Measurements from ENCODE around the gene ARG2. TPM values are rescaled to one million over a fixed set of nuclear protein-coding genes. Genes with fewer than 3 reads are reported as not detected.
"Not testable (repeated sequence)": the region's sequence is repeated elsewhere in the genome, so short reads cannot be mapped to it uniquely, and the experiment has no call there.

The ARG2 gene
- total RNA-seq, 1 experiment from 2014 or later = 35.2 TPM

DNA sequence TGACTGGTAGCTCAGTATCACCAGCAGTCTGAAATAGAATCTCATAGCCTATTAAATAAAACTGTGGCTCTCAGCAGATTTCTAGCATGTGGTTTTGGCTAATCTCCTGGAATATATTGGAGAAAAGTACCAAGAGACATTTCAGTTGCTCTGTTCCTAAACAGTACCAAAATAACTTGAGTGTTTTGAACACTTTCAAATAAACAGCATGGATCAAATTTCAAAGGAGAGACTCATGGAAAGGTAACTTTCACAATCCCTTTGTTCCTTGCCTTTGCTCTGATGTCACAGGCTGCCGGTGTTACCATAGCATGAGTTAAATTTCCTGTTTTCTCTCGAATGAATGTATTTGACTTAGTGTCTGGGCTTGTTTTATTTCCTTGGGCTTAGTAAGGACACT is 3.4 kb downstream of the ARG2 start:
- H4K8ac ChIP-seq (replicated peaks; ENCODE audit: insufficient read length, low read depth, low read length) = no peak overlapping the region
- H2BK5ac ChIP-seq (ENCODE audit: insufficient read length, low read length) = no peak overlapping the region
- no peak overlapping the region for H3K4ac ChIP-seq (ENCODE audit: low read depth, low read length)
- no peaks in the 10 kb centered on the region for H3K79me2 ChIP-seq (ENCODE audit: insufficient read depth, low read length)
- H4K91ac ChIP-seq (ENCODE audit: insufficient read length, low read depth, low read length) = no peak overlapping the region
- no peak overlapping the region for H2AFZ ChIP-seq (ENCODE audit: low read length)
- Mint-ChIP-seq H3K4me1 (peaks cover 23 to 30% of the 10 kb centered on the region in 2 experiments), H3K27me3 (ENCODE audit: low read depth) (peaks cover 14% of the 10 kb centered on the region), H3K36me3 (ENCODE audit: insufficient read depth in 1 of 3, low read depth in 3 of 3) (peaks cover 22 to 26% (median 23%) of the 10 kb centered on the region in 3 experiments), H3K27ac (peak overlapping the region in 1 of 3 experiments; percentile 73; a peak in 1 of 7 replicates), H3K4me3 (no peak overlapping the region), H3K9me3 (no peaks in the 10 kb centered on the region; a peak in 2 of 5 replicates)
- TF ChIP-seq, protein P1, sequence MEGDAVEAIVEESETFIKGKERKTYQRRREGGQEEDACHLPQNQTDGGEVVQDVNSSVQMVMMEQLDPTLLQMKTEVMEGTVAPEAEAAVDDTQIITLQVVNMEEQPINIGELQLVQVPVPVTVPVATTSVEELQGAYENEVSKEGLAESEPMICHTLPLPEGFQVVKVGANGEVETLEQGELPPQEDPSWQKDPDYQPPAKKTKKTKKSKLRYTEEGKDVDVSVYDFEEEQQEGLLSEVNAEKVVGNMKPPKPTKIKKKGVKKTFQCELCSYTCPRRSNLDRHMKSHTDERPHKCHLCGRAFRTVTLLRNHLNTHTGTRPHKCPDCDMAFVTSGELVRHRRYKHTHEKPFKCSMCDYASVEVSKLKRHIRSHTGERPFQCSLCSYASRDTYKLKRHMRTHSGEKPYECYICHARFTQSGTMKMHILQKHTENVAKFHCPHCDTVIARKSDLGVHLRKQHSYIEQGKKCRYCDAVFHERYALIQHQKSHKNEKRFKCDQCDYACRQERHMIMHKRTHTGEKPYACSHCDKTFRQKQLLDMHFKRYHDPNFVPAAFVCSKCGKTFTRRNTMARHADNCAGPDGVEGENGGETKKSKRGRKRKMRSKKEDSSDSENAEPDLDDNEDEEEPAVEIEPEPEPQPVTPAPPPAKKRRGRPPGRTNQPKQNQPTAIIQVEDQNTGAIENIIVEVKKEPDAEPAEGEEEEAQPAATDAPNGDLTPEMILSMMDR (conservative IDR thresholded peaks at IDR 0.05) = no peak
- no peaks in the 10 kb centered on the region for H3K9me3 ChIP-seq (ENCODE audit: control insufficient read depth, low read depth, low read length)
- H3K18ac ChIP-seq (ENCODE audit: insufficient read length, low read depth, low read length) = no peak overlapping the region
- no CpG with 5 or more reads among the region's 2 CpGs for WGBS (ENCODE audit: extremely low coverage, insufficient read length, low lambda C conversion rate)
- no peak overlapping the region for H4K5ac ChIP-seq (ENCODE audit: insufficient read length, low read depth, low read length)
- no peak overlapping the region for H2BK15ac ChIP-seq (ENCODE audit: low read depth, low read length)
- H3K56ac ChIP-seq (ENCODE audit: insufficient read length, low read depth, low read length) = no peak overlapping the region
- H3K23ac ChIP-seq (ENCODE audit: insufficient read length, low read depth, low read length) = no peak overlapping the region
- H3T11ph ChIP-seq (ENCODE audit: low read length) = no peak overlapping the region
- H4K20me1 ChIP-seq (ENCODE audit: control insufficient read depth, insufficient read depth, insufficient read length) = no peaks in the 10 kb centered on the region
- H3K4me2 ChIP-seq (ENCODE audit: insufficient read depth, insufficient read length, low read length) = peak overlapping the region; percentile 30
- no peak overlapping the region for H2BK20ac ChIP-seq (ENCODE audit: low read depth, low read length, poor library complexity, severe bottlenecking)
- H3K9ac ChIP-seq (ENCODE audit: extremely low read depth, insufficient read length, low read length) = no peak overlapping the region
- no peak for DNase-seq
- no peaks in the 10 kb centered on the region; the same call in 1 of the 2 replicates for H3K4me1 ChIP-seq (ENCODE audit: insufficient read depth, low read length)
- H3K23me2 ChIP-seq (ENCODE audit: insufficient read length, low read depth, low read length, poor library complexity, severe bottlenecking) = peaks cover 5% of the 10 kb centered on the region
- no peaks in the 10 kb centered on the region for H3K27me3 ChIP-seq (ENCODE audit: insufficient read depth, low read length)
- no peaks in the 10 kb centered on the region for H3K79me1 ChIP-seq (ENCODE audit: insufficient read depth, low read depth, low read length, poor library complexity, severe bottlenecking)
- no peak overlapping the region for H2BK12ac ChIP-seq (ENCODE audit: insufficient read length, low read depth, low read length)
- no peak overlapping the region for H2BK120ac ChIP-seq (ENCODE audit: low read depth, low read length, poor library complexity, severe bottlenecking)
- no peak overlapping the region for H2AK5ac ChIP-seq (ENCODE audit: insufficient read length, low read length)
- H3K14ac ChIP-seq (ENCODE audit: insufficient read depth, low read length) = no peak overlapping the region
- no peak overlapping the region for H3K27ac ChIP-seq (ENCODE audit: insufficient read length, low read depth, low read length)

DNA sequence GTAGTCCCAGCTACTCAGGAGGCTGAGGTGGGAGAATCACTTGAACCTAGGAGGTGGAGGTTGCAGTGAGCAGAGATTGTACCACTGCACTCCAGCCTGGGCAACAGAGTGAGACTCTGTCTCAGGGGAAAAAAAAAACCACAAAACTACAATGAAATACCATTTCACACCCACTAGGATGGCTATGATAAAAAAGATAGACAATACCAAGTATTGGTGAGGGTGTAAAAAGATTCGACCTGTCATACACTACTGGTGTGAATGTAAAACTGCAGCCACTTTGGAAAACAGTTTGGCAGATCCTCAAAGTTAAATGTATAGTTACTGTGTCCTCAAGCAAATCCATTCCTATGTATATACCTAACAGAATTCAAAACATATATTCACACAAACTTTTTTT is 6.4 kb downstream of the ARG2 start:
- Mint-ChIP-seq H3K4me1 (peaks cover 8 to 14% of the 10 kb centered on the region in 2 experiments), H3K36me3 (ENCODE audit: insufficient read depth in 1 of 3, low read depth in 3 of 3) (peaks cover 16 to 24% (median 19%) of the 10 kb centered on the region in 3 experiments; a peak in 6 of 7 replicates)
- not testable (repeated sequence) for H2BK12ac ChIP-seq (ENCODE audit: insufficient read length, low read depth, low read length); H3K18ac ChIP-seq (ENCODE audit: insufficient read length, low read depth, low read length); H2BK20ac ChIP-seq (ENCODE audit: low read depth, low read length, poor library complexity, severe bottlenecking); H4K5ac ChIP-seq (ENCODE audit: insufficient read length, low read depth, low read length); H3K56ac ChIP-seq (ENCODE audit: insufficient read length, low read depth, low read length); H3K79me2 ChIP-seq (ENCODE audit: insufficient read depth, low read length); H3K79me1 ChIP-seq (ENCODE audit: insufficient read depth, low read depth, low read length, poor library complexity, severe bottlenecking); H3K14ac ChIP-seq (ENCODE audit: insufficient read depth, low read length); H3K27me3 ChIP-seq (ENCODE audit: insufficient read depth, low read length); H4K8ac ChIP-seq (replicated peaks; ENCODE audit: insufficient read length, low read depth, low read length); H3T11ph ChIP-seq (ENCODE audit: low read length); H3K23me2 ChIP-seq (ENCODE audit: insufficient read length, low read depth, low read length, poor library complexity, severe bottlenecking); H3K9me3 Mint-ChIP-seq; H3K27ac ChIP-seq (ENCODE audit: insufficient read length, low read depth, low read length); H2BK5ac ChIP-seq (ENCODE audit: insufficient read length, low read length); H4K91ac ChIP-seq (ENCODE audit: insufficient read length, low read depth, low read length); H2AFZ ChIP-seq (ENCODE audit: low read length); H3K27ac Mint-ChIP-seq; H3K9me3 ChIP-seq (ENCODE audit: control insufficient read depth, low read depth, low read length); H3K27me3 Mint-ChIP-seq (ENCODE audit: low read depth); H2BK120ac ChIP-seq (ENCODE audit: low read depth, low read length, poor library complexity, severe bottlenecking); H3K4me2 ChIP-seq (ENCODE audit: insufficient read depth, insufficient read length, low read length); H2AK5ac ChIP-seq (ENCODE audit: insufficient read length, low read length); H3K23ac ChIP-seq (ENCODE audit: insufficient read length, low read depth, low read length); H3K4me1 ChIP-seq (ENCODE audit: insufficient read depth, low read length); H3K4me3 Mint-ChIP-seq; H2BK15ac ChIP-seq (ENCODE audit: low read depth, low read length); H3K4ac ChIP-seq (ENCODE audit: low read depth, low read length); H3K9ac ChIP-seq (ENCODE audit: extremely low read depth, insufficient read length, low read length); H4K20me1 ChIP-seq (ENCODE audit: control insufficient read depth, insufficient read depth, insufficient read length); DNase-seq
- WGBS (ENCODE audit: extremely low coverage, insufficient read length, low lambda C conversion rate) = no CpG with 5 or more reads among the region's 1 CpG
